HEK293 (cell line): ENCODE data around the gene AFDN.

Experiments used
- CTCF ChIA-PET: fragments of 350-600 bp; formaldehyde crosslinking; extraction: SDS; loops from one replicate; lab custom pipeline; 2021; ENCODE audit warnings: antibody characterized with exemption; lab: Yijun Ruan, JAX
- POLR2A ChIA-PET: fragments of 300-600 bp; formaldehyde crosslinking; extraction: SDS; loops from one replicate; lab custom pipeline; 2020; ENCODE audit warnings: antibody characterized with exemption, inconsistent platforms; lab: Yijun Ruan, JAX
- H3K27ac ChIP-seq: fragments of 200-500 bp; sonication (Bioruptor generic); 2 replicates; pipeline ENCODE4 v1.5.1; 2014; ENCODE audit warnings: low read depth, low read length, control low read depth, inconsistent platforms; ENCODE audit errors: extremely low read depth
- H3K36me3 ChIP-seq, 2 experiments: fragments of 200-500 bp in 1 of 2; sonication (Bioruptor generic) in 1 of 2; 1 replicate in 1 of 2; 2 replicates in 1 of 2; pipeline ENCODE4 v1.5.1; 2014 to 2017; ENCODE audit warnings: inconsistent platforms in 2 of 2, low read length in 2 of 2; ENCODE audit not compliant: control insufficient read depth in 2 of 2, insufficient read depth in 1 of 2
- H3K4me1 ChIP-seq: fragments of 200-500 bp; sonication (Bioruptor generic); 2 replicates; pipeline ENCODE4 v1.5.1; 2014; ENCODE audit warnings: mild to moderate bottlenecking, low read length, inconsistent platforms; ENCODE audit not compliant: control insufficient read depth, insufficient read depth
- H3K4me3 ChIP-seq: 2 replicates; pipeline ENCODE4 v1.5.1; 2011; ENCODE audit warnings: low read depth, mild to moderate bottlenecking, control low read depth, low read length, moderate library complexity
- H3K9me3 ChIP-seq: fragments of 200-500 bp; sonication (Bioruptor generic); 2 replicates; pipeline ENCODE4 v1.5.1; 2014; ENCODE audit warnings: low read depth, low read length, inconsistent platforms; ENCODE audit not compliant: control insufficient read depth, insufficient read depth
- GLI2 ChIP-seq: fragments of 450-650 bp; formaldehyde crosslinking; IDR thresholded peaks from 2 replicates; pipeline ENCODE4; 2017; ENCODE audit warnings: missing biosample characterization, missing genetic modification characterization, low read depth, borderline replicate concordance
- HOXC10 ChIP-seq: sonication (generic); formaldehyde crosslinking; IDR thresholded peaks from 2 replicates; pipeline ENCODE4 v1.8.1; 2023; ENCODE audit warnings: mild to moderate bottlenecking, missing genetic modification reagents
- RBAK ChIP-seq: fragments of 450-650 bp; formaldehyde crosslinking; IDR thresholded peaks from 2 replicates; pipeline ENCODE4 v1.5.1; 2016; ENCODE audit warnings: missing biosample characterization, missing genetic modification characterization
- SALL2 ChIP-seq: fragments of 450-650 bp; formaldehyde crosslinking; IDR thresholded peaks from 2 replicates; pipeline ENCODE4 v1.5.0; 2017; ENCODE audit warnings: missing biosample characterization, mild to moderate bottlenecking, missing genetic modification characterization, borderline replicate concordance
- SETDB1 ChIP-seq: IDR thresholded peaks from one replicate; pipeline ENCODE4 v1.6.1; 2017; ENCODE audit warnings: mild to moderate bottlenecking, low read length, moderate library complexity, mixed read lengths; ENCODE audit not compliant: insufficient read length
- SP2 ChIP-seq: fragments of 450-650 bp; formaldehyde crosslinking; IDR thresholded peaks from 2 replicates; pipeline ENCODE4 v1.5.1; 2016; ENCODE audit warnings: missing biosample characterization, missing genetic modification characterization
- ZIC2 ChIP-seq: fragments of 450-650 bp; formaldehyde crosslinking; IDR thresholded peaks from 2 replicates; pipeline ENCODE4 v1.5.1; 2016; ENCODE audit warnings: missing biosample characterization, missing genetic modification characterization
- ZNF10 ChIP-seq: fragments of 450-650 bp; formaldehyde crosslinking; IDR thresholded peaks from 2 replicates; pipeline ENCODE4 v1.5.1; 2017; ENCODE audit warnings: missing biosample characterization, missing genetic modification characterization
- ZNF16 ChIP-seq: fragments of 450-650 bp; formaldehyde crosslinking; IDR thresholded peaks from 2 replicates; pipeline ENCODE4 v1.5.1; 2016; ENCODE audit warnings: low read depth, missing biosample characterization, missing genetic modification characterization
- ZNF175 ChIP-seq: fragments of 450-650 bp; formaldehyde crosslinking; IDR thresholded peaks from 2 replicates; pipeline ENCODE4 v1.5.1; 2016; ENCODE audit warnings: missing biosample characterization, missing genetic modification characterization
- ZNF350 ChIP-seq: fragments of 450-650 bp; formaldehyde crosslinking; IDR thresholded peaks from 2 replicates; pipeline ENCODE4 v1.5.0; 2017; ENCODE audit warnings: missing biosample characterization, mild to moderate bottlenecking, missing genetic modification characterization
- ZNF366 ChIP-seq: fragments of 450-650 bp; formaldehyde crosslinking; conservative IDR thresholded peaks from 2 replicates; pipeline ENCODE4 v1.5.1; 2016; ENCODE audit warnings: missing biosample characterization, missing genetic modification characterization
- ZNF426 ChIP-seq: fragments of 450-650 bp; formaldehyde crosslinking; IDR thresholded peaks from 2 replicates; pipeline ENCODE4 v1.5.1; 2017; ENCODE audit warnings: missing biosample characterization, missing genetic modification characterization, mild to moderate bottlenecking, inconsistent platforms, moderate library complexity
- ZNF549 ChIP-seq: fragments of 450-650 bp; IDR thresholded peaks from 2 replicates; pipeline ENCODE4 v1.5.1; 2018; ENCODE audit warnings: missing biosample characterization, missing genetic modification characterization, mild to moderate bottlenecking, inconsistent platforms, moderate library complexity
- ZNF585B ChIP-seq: fragments of 450-650 bp; formaldehyde crosslinking; IDR thresholded peaks from 2 replicates; pipeline ENCODE4 v1.5.1; 2016; ENCODE audit warnings: missing biosample characterization, missing genetic modification characterization
- ZNF629 ChIP-seq: fragments of 450-650 bp; formaldehyde crosslinking; IDR thresholded peaks from 2 replicates; pipeline ENCODE4 v1.5.1; 2017; ENCODE audit warnings: missing biosample characterization, missing genetic modification characterization
- ZNF658 ChIP-seq: fragments of 450-650 bp; formaldehyde crosslinking; IDR thresholded peaks from 2 replicates; pipeline ENCODE4; 2016; ENCODE audit warnings: missing biosample characterization, missing genetic modification characterization
- ZNF843 ChIP-seq: fragments of 450-650 bp; formaldehyde crosslinking; IDR thresholded peaks from 2 replicates; pipeline ENCODE4 v1.5.1; 2016; ENCODE audit warnings: missing biosample characterization, missing genetic modification characterization
- TF ChIP-seq, protein P1 (sequence below): fragments of 450-650 bp; formaldehyde crosslinking; IDR thresholded peaks from 2 replicates; pipeline ENCODE4 v1.5.1; 2017; ENCODE audit warnings: missing biosample characterization, mild to moderate bottlenecking, missing genetic modification characterization, moderate library complexity
- TF ChIP-seq, protein P2 (sequence below): fragments of 450-650 bp; formaldehyde crosslinking; optimal IDR thresholded peaks from 2 replicates; pipeline ENCODE3; 2016; ENCODE audit warnings: missing biosample characterization, mild to moderate bottlenecking, missing genetic modification characterization
- TF ChIP-seq, protein P3 (sequence below): fragments of 450-650 bp; formaldehyde crosslinking; IDR thresholded peaks from 2 replicates; pipeline ENCODE4 v1.5.1; 2017; ENCODE audit warnings: missing biosample characterization, missing genetic modification characterization
- TF ChIP-seq, protein P4 (sequence below): fragments of 450-650 bp; formaldehyde crosslinking; IDR thresholded peaks from 2 replicates; pipeline ENCODE4 v1.5.1; 2016; ENCODE audit warnings: missing biosample characterization, missing genetic modification characterization
- TF ChIP-seq, protein P5 (sequence below): fragments of 450-650 bp; formaldehyde crosslinking; IDR thresholded peaks from 2 replicates; pipeline ENCODE4 v1.5.1; 2016; ENCODE audit warnings: missing biosample characterization, missing genetic modification characterization
- TF ChIP-seq, protein P6 (sequence below): fragments of 450-650 bp; formaldehyde crosslinking; IDR thresholded peaks from 2 replicates; pipeline ENCODE4 v1.5.1; 2017; ENCODE audit warnings: missing biosample characterization, missing genetic modification characterization

The AFDN gene

DNA sequence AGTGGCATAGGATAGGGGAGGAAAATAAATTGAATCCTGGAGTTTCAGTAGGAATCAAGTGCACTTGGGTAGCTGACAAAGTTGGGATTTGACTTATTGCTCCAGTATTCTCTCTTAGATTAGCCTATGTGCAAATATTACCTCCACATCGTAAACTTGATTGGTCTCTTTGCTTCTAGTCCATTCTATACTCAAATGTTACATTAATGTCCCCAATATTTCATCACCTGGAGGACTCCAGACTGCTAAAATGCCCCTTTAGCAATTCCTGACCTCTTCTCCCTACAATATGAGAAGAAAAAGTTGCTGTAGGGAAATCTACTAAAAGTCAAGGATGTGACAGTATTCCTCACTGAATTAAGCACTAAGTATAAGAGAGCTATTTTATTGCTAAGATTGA is 16.3 kb downstream of the AFDN start (continued):
- TF ChIP-seq, protein P1, sequence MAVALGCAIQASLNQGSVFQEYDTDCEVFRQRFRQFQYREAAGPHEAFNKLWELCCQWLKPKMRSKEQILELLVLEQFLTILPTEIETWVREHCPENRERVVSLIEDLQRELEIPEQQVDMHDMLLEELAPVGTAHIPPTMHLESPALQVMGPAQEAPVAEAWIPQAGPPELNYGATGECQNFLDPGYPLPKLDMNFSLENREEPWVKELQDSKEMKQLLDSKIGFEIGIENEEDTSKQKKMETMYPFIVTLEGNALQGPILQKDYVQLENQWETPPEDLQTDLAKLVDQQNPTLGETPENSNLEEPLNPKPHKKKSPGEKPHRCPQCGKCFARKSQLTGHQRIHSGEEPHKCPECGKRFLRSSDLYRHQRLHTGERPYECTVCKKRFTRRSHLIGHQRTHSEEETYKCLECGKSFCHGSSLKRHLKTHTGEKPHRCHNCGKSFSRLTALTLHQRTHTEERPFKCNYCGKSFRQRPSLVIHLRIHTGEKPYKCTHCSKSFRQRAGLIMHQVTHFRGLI (tag by site-specific recombination): no peak

DNA sequence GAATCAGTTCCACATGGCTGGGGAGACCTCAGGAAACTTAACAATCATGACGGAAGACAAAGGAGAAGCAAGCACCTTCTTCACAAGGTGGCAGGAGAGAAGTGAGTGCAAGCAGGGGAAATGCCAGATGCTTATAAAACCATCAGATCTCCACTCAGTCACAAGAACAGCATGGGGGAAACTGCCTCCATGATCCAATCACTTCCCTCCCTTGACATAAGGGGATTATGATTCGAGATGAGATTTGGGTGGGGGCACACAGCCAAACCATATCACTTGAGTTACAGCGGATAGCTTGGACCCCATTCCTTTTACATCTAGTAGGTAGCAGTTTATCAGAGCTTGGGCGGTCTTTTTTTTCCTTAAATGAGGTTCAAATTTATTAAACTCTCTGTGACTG is 19.1 kb downstream of the AFDN start:
- no peak for TF ChIP-seq SP2 (tag by site-specific recombination)
- TF ChIP-seq, protein P2, sequence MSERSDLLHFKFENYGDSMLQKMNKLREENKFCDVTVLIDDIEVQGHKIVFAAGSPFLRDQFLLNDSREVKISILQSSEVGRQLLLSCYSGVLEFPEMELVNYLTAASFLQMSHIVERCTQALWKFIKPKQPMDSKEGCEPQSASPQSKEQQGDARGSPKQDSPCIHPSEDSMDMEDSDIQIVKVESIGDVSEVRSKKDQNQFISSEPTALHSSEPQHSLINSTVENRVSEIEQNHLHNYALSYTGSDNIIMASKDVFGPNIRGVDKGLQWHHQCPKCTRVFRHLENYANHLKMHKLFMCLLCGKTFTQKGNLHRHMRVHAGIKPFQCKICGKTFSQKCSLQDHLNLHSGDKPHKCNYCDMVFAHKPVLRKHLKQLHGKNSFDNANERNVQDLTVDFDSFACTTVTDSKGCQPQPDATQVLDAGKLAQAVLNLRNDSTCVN (tag by site-specific recombination): no peak
- no peak for TF ChIP-seq ZNF585B (tag by site-specific recombination)
- no peak for TF ChIP-seq ZNF658 (tag by site-specific recombination)
- TF ChIP-seq, protein P3, sequence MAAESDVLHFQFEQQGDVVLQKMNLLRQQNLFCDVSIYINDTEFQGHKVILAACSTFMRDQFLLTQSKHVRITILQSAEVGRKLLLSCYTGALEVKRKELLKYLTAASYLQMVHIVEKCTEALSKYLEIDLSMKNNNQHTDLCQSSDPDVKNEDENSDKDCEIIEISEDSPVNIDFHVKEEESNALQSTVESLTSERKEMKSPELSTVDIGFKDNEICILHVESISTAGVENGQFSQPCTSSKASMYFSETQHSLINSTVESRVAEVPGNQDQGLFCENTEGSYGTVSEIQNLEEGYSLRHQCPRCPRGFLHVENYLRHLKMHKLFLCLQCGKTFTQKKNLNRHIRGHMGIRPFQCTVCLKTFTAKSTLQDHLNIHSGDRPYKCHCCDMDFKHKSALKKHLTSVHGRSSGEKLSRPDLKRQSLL (tag by site-specific recombination): no peak
- TF ChIP-seq ZNF549 (tag by site-specific recombination): no peak
- no peak for TF ChIP-seq SETDB1
- TF ChIP-seq ZNF366 (tag by site-specific recombination): no peak
- no peaks in the 10 kb centered on the region for H3K9me3 ChIP-seq
- no peaks in the 10 kb centered on the region for H3K36me3 ChIP-seq
- ChIA-PET POLR2A (no interaction called here), CTCF (no interaction called here)
- no peak overlapping the region for H3K27ac ChIP-seq
- no peak overlapping the region for H3K4me3 ChIP-seq
- H3K4me1 ChIP-seq: peaks cover 34% of the 10 kb centered on the region

DNA sequence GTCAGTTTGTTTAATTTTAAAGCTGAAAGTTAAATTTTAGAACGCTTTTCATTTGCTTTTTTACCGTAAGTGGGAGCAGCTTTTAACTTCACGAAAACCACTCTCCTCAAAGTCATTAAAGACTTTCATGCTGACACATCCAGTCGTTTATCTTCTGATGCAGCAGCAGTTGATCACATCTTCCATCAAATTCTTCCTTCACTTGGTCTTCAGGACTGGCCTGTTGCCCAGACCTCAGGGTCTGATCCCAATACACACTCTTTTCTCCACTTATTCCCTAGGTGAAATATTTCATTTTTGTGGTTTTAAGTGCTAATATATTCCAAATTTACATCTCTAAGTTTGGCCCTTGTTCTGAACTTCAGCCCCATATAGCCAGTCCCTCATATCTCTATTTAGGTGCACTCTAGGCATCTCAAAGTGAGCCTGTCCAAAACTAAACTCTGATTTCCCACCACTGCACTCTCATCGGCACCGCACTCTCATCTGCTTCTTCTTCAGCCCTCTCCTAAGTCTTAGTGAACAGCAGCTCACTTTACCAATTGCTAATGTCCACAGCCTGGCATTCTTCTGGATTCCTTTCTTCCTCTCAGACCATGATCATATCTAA is 20.4 kb downstream of the AFDN start:
- H3K27ac ChIP-seq: no peak overlapping the region
- H3K36me3 ChIP-seq: no peaks in the 10 kb centered on the region
- ChIA-PET POLR2A (no interaction called here), CTCF (interaction anchor here (1.4 kb wide), 1 partner anchor 121 kb away, joined by 4 read pairs; no protein-coding TSS in a partner anchor)
- no peak overlapping the region for H3K4me3 ChIP-seq
- H3K9me3 ChIP-seq: no peaks in the 10 kb centered on the region
- H3K4me1 ChIP-seq: peaks cover 26% of the 10 kb centered on the region
- no peak for TF ChIP-seq HOXC10 (CRISPR knock-in tag)
- no peak for TF ChIP-seq GLI2 (tag by site-specific recombination)
- no peak for TF ChIP-seq ZNF16 (tag by site-specific recombination)
- TF ChIP-seq SALL2 (tag by site-specific recombination): no peak
- TF ChIP-seq ZNF350 (tag by site-specific recombination): no peak
- TF ChIP-seq ZNF10 (tag by site-specific recombination): peak; percentile 54; the same call in 1 of the 2 replicates
- TF ChIP-seq ZNF175 (tag by site-specific recombination): no peak
- no peak for TF ChIP-seq ZNF426 (tag by site-specific recombination)
- TF ChIP-seq, protein P4, sequence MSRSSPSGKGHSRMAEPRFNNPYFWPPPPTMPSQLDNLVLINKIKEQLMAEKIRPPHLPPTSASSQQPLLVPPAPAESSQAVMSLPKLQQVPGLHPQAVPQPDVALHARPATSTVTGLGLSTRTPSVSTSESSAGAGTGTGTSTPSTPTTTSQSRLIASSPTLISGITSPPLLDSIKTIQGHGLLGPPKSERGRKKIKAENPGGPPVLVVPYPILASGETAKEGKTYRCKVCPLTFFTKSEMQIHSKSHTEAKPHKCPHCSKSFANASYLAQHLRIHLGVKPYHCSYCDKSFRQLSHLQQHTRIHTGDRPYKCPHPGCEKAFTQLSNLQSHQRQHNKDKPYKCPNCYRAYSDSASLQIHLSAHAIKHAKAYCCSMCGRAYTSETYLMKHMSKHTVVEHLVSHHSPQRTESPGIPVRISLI (tag by site-specific recombination): no peak
- no peak for TF ChIP-seq ZNF843 (tag by site-specific recombination)
- no peak for TF ChIP-seq ZIC2
- no peak for TF ChIP-seq ZNF629 (tag by site-specific recombination)
- no peak for TF ChIP-seq RBAK (tag by site-specific recombination)
- TF ChIP-seq, protein P5, sequence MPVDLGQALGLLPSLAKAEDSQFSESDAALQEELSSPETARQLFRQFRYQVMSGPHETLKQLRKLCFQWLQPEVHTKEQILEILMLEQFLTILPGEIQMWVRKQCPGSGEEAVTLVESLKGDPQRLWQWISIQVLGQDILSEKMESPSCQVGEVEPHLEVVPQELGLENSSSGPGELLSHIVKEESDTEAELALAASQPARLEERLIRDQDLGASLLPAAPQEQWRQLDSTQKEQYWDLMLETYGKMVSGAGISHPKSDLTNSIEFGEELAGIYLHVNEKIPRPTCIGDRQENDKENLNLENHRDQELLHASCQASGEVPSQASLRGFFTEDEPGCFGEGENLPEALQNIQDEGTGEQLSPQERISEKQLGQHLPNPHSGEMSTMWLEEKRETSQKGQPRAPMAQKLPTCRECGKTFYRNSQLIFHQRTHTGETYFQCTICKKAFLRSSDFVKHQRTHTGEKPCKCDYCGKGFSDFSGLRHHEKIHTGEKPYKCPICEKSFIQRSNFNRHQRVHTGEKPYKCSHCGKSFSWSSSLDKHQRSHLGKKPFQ: 0 out of 2 replicates have a peak, but pooled peaks have one; percentile 47
- TF ChIP-seq, protein P6, sequence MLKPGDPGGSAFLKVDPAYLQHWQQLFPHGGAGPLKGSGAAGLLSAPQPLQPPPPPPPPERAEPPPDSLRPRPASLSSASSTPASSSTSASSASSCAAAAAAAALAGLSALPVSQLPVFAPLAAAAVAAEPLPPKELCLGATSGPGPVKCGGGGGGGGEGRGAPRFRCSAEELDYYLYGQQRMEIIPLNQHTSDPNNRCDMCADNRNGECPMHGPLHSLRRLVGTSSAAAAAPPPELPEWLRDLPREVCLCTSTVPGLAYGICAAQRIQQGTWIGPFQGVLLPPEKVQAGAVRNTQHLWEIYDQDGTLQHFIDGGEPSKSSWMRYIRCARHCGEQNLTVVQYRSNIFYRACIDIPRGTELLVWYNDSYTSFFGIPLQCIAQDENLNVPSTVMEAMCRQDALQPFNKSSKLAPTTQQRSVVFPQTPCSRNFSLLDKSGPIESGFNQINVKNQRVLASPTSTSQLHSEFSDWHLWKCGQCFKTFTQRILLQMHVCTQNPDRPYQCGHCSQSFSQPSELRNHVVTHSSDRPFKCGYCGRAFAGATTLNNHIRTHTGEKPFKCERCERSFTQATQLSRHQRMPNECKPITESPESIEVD (tag by site-specific recombination): peak; percentile 91
